Omental fat pad (tissue), 4 donors: ENCODE results near the gene SPATS2. TPM values are rescaled to one million over a fixed set of nuclear protein-coding genes. Genes with fewer than 3 reads are reported as not detected.

Experiments
- ATAC-seq: fragments of 150-250 bp; one replicate; pipeline ENCODE4 v1.9.1; 2016; ENCODE audit warnings: mild to moderate bottlenecking, moderate library complexity; ENCODE audit not compliant: low FRiP score
- DNase-seq: peaks from one replicate; pipeline ENCODE4 v3.0.0-alpha.2; 2019; ENCODE audit warnings: low spot score
- CTCF ChIP-seq, 3 donors: fragments of 450-650 bp; IDR thresholded peaks; one replicate each; pipeline ENCODE4 v1.5.1; 2016 to 2017; ENCODE audit warnings: antibody characterized with exemption in 3 of 3, mild to moderate bottlenecking in 3 of 3, moderate library complexity in 2 of 3
- total RNA-seq, 4 donors: library from RNA; depleted of rRNA; stranded (reverse); fragments of >200 nt; gene quantifications; one replicate each; pipeline ENCODE4 v1.1.0, GENCODE V29; 2016

SPATS2 gene
- total RNA-seq, 4 donors from 2014 or later, result 8.0 to 16.2 (median 9.7) TPM

GRCh38 chr12:49327368-49327767 lies 39.9 kb upstream of the SPATS2 start:
- no peak for ATAC-seq
- no peak for DNase-seq
- TF ChIP-seq CTCF (IDR thresholded peaks at IDR 0.05), result no peak

- no peak for TF ChIP-seq CTCF (IDR thresholded peaks at IDR 0.05)
- ATAC-seq, result no peak
Observed at GRCh38 chr12:49327887-49328286, 39.4 kb upstream of the SPATS2 start.

GRCh38 chr12:49328816-49329215 lies 38.4 kb upstream of the SPATS2 start:
- TF ChIP-seq CTCF (IDR thresholded peaks at IDR 0.05), result no peak
- ATAC-seq (no peak), DNase-seq (no peak)

More at GRCh38 chr12:49327887-49328286, 39.4 kb upstream of the SPATS2 start:
- DNase-seq, result no peak

GRCh38 chr12:49330032-49330619 lies 37.1 kb upstream of the SPATS2 start:
- no peak for DNase-seq
- no peak for ATAC-seq
- no peak for TF ChIP-seq CTCF (IDR thresholded peaks at IDR 0.05)

GRCh38 chr12:49330631-49331379 lies 36.5 kb upstream of the SPATS2 start:
- no peak for DNase-seq
- ATAC-seq, result no peak
- TF ChIP-seq CTCF (IDR thresholded peaks at IDR 0.05), result no peak

- peak; percentile 80 for ATAC-seq
- TF ChIP-seq CTCF (IDR thresholded peaks at IDR 0.05), result peak in 1 of 3 donors; percentile 17
- DNase-seq, result no peak
Observed at GRCh38 chr12:49331380-49332222, 35.7 kb upstream of the SPATS2 start.
